Measurements from ENCODE around the gene KLRB1.

The KLRB1 gene

DNA sequence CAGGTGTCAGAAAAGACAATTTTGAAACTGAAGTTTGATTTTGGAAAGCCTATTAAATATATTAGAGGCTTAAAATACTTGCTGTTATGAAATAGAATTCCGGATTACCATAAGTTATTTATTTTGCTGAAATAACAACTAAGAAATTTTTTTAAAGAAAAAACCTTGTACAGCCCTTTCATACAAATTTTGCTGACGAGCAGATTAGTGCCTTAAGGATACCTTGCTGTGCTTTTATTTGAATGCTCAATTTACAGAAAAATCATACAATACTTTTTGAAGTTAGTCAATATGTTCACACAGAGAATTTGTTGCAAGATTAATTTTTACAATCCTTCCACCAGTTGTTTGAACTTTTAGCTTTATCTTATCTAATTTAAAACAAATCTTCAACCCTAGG is 32.3 kb upstream of the KLRB1 start:
- Histone ChIP-seq H3K4me3 (replicated peaks; ENCODE audit: insufficient read depth, low read length) (no peak overlapping the region), H3K27ac (replicated peaks) (no peak overlapping the region), H3K27me3 (ENCODE audit: insufficient read depth, poor library complexity, severe bottlenecking) (no peaks in the 10 kb centered on the region)
- TF ChIP-seq, protein P1, sequence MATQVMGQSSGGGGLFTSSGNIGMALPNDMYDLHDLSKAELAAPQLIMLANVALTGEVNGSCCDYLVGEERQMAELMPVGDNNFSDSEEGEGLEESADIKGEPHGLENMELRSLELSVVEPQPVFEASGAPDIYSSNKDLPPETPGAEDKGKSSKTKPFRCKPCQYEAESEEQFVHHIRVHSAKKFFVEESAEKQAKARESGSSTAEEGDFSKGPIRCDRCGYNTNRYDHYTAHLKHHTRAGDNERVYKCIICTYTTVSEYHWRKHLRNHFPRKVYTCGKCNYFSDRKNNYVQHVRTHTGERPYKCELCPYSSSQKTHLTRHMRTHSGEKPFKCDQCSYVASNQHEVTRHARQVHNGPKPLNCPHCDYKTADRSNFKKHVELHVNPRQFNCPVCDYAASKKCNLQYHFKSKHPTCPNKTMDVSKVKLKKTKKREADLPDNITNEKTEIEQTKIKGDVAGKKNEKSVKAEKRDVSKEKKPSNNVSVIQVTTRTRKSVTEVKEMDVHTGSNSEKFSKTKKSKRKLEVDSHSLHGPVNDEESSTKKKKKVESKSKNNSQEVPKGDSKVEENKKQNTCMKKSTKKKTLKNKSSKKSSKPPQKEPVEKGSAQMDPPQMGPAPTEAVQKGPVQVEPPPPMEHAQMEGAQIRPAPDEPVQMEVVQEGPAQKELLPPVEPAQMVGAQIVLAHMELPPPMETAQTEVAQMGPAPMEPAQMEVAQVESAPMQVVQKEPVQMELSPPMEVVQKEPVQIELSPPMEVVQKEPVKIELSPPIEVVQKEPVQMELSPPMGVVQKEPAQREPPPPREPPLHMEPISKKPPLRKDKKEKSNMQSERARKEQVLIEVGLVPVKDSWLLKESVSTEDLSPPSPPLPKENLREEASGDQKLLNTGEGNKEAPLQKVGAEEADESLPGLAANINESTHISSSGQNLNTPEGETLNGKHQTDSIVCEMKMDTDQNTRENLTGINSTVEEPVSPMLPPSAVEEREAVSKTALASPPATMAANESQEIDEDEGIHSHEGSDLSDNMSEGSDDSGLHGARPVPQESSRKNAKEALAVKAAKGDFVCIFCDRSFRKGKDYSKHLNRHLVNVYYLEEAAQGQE (IDR thresholded peaks at IDR 0.05; ENCODE audit: insufficient replicate concordance, low read depth), result no peak
- TF ChIP-seq POLR2AphosphoS5 (IDR thresholded peaks at IDR 0.05; ENCODE audit: low read depth) (no peak), GABPA (IDR thresholded peaks at IDR 0.05; ENCODE audit: low read depth) (no peak), SPI1 (IDR thresholded peaks at IDR 0.05; ENCODE audit: borderline replicate concordance, low read depth) (no peak)
- TF ChIP-seq, protein P2, sequence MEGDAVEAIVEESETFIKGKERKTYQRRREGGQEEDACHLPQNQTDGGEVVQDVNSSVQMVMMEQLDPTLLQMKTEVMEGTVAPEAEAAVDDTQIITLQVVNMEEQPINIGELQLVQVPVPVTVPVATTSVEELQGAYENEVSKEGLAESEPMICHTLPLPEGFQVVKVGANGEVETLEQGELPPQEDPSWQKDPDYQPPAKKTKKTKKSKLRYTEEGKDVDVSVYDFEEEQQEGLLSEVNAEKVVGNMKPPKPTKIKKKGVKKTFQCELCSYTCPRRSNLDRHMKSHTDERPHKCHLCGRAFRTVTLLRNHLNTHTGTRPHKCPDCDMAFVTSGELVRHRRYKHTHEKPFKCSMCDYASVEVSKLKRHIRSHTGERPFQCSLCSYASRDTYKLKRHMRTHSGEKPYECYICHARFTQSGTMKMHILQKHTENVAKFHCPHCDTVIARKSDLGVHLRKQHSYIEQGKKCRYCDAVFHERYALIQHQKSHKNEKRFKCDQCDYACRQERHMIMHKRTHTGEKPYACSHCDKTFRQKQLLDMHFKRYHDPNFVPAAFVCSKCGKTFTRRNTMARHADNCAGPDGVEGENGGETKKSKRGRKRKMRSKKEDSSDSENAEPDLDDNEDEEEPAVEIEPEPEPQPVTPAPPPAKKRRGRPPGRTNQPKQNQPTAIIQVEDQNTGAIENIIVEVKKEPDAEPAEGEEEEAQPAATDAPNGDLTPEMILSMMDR (IDR thresholded peaks at IDR 0.05; ENCODE audit: insufficient read depth, low read length), result no peak
- DNase-seq (ENCODE audit: low read depth in 1 of 2, low spot score in 1 of 2), result no peak

DNA sequence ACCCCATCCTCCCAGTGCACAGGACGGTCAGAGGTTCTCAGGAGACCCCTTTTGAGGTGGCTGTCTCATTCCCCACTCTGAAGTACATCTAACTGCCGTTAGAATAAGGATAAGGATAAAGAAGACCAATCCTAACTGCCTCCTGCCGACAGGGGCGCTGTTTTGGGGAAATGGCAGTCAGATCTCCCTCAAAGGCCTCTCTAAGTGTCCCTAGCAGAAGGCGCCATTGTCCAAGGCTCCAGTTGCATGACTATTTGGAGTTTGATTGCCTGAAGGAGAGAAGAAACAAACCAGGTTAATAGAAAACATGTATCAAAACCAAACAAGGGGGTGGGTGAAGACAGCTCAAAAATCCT is 29.1 kb upstream of the KLRB1 start:
- H3K4me3 ChIP-seq (replicated peaks; ENCODE audit: insufficient read depth, low read length), result no peak overlapping the region
- no peaks in the 10 kb centered on the region for H3K27me3 ChIP-seq (ENCODE audit: insufficient read depth, poor library complexity, severe bottlenecking)
- H3K27ac ChIP-seq (replicated peaks), result no peak overlapping the region; the same call in 1 of the 2 replicates
- TF ChIP-seq GABPA (IDR thresholded peaks at IDR 0.05; ENCODE audit: low read depth) (no peak), POLR2AphosphoS5 (IDR thresholded peaks at IDR 0.05; ENCODE audit: low read depth) (no peak), SPI1 (IDR thresholded peaks at IDR 0.05; ENCODE audit: borderline replicate concordance, low read depth) (no peak)
- TF ChIP-seq, protein P1 (IDR thresholded peaks at IDR 0.05; ENCODE audit: insufficient replicate concordance, low read depth), result no peak
- TF ChIP-seq, protein P2 (IDR thresholded peaks at IDR 0.05; ENCODE audit: insufficient read depth, low read length), result no peak
- DNase-seq (ENCODE audit: low read depth in 1 of 2, low spot score in 1 of 2), result no peak

DNA sequence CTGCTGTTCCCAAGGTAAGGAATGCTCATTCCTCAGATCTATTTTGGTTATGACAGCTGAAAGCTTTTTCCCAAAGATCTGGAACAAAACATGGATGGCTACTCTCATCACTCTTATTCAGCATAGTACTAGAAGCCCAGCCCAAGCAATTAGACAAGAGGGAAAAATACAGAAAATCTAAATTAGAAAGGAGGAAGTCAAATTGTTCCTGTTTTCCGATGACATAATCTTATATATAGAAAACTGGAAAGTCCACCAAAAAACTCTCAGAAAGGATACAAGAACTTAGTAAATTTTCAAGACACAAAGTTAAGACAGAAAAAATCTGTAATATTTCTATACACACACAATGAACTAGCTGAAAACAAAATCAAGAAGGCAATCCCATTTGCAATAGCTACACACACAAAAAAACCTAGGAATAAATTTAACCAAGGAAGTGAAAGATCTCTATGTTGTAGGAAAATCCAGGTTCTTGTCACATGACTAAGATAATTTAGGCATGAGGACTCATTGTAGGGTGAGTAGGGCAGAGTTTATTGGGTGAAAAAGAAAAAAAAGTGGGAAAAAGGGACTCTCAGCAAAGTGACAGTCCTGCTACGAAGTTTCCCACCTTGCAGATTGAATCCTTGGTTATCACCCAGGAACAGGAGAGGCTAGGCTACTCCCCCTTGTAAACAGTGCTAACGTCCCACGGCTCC is 28.6 kb upstream of the KLRB1 start:
- H3K27me3 ChIP-seq (ENCODE audit: insufficient read depth, poor library complexity, severe bottlenecking), result no peaks in the 10 kb centered on the region
- TF ChIP-seq, protein P1 (IDR thresholded peaks at IDR 0.05; ENCODE audit: insufficient replicate concordance, low read depth), result no peak
- peak; percentile 86 for TF ChIP-seq SPI1 (IDR thresholded peaks at IDR 0.05; ENCODE audit: borderline replicate concordance, low read depth)
- no peak for TF ChIP-seq GABPA (IDR thresholded peaks at IDR 0.05; ENCODE audit: low read depth)
- H3K27ac ChIP-seq (replicated peaks), result peak overlapping the region; percentile 35
- H3K4me3 ChIP-seq (replicated peaks; ENCODE audit: insufficient read depth, low read length), result no peak overlapping the region
- no peak for DNase-seq (ENCODE audit: low read depth in 1 of 2, low spot score in 1 of 2)

Data from HL-60 (cell line).